ENCODE measurements around the gene ADGRL3.
"Not testable (repeated sequence)": the region's sequence is repeated elsewhere in the genome, so short reads cannot be mapped to it uniquely, and the experiment has no call there.

The ADGRL3 gene

DNA sequence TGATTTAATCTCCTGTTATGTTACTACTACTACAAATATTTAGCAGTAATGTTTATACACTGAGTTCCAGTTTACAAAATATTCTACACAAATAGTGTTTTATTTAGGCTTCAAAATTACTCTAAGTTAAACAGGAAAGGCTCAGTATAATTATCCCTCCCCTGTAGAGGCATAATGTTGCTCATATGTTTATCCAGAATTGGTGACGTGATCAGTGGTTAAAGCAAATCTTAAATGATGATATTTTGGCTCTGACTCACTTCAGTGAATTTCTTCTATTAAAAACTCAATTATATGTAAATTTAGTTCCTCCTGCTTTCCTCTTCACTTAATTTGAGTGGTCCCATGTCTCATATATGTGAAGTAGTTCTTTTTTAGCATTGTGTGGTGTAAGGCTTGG, 438.5 kb downstream of the ADGRL3 start:
- no peak for DNase-seq (ENCODE audit: low read depth in 2 of 2)

DNA sequence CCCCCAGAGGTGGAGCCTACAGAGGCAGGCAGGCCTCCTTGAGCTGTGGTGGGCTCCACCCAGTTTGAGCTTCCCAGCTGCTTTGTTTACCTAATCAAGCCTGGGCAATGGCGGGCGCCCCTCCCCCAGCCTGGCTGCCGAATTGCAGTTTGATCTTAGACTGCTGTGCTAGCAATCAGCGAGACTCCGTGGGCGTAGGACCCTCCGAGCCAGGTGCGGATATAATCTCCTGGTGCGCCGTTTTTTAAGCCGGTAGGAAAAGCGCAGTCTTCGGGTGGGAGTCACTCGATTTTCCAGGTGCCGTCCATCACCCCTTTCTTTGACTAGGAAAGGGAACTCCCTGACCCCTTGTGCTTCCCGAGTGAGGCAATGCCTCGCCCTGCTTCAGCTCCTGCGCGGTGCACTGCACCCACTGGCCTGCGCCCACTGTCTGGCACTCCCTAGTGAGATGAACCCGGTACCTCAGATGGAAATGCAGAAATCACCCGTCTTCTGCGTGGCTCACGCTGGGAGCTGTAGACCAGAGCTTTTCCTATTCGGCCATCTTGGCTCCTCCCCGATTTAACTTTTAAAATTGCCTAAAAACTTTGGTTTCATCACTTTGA, 446.7 kb downstream of the ADGRL3 start:
- DNase-seq (ENCODE audit: low read depth in 2 of 2) = not testable (repeated sequence)

DNA sequence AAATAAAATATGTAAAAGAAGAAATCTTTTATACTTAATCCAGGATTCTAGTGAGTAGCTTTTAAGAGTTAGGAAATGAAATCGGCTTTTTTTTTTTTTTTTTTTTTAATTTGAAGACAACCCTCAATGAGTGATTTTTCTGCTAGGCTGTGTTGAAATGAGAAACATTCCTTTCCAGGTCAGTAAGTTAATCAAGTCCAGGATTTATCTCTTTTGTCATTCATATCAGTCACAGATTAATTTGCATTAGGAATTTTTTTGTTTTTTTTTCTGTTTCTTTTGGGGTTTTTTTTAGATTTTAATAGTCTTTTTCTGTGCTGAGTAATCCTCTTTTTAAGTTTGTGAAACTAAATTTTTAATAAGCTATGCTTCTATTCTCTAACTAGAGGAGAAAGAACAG, 448.1 kb downstream of the ADGRL3 start:
- DNase-seq (ENCODE audit: low read depth in 2 of 2) = no peak

DNA sequence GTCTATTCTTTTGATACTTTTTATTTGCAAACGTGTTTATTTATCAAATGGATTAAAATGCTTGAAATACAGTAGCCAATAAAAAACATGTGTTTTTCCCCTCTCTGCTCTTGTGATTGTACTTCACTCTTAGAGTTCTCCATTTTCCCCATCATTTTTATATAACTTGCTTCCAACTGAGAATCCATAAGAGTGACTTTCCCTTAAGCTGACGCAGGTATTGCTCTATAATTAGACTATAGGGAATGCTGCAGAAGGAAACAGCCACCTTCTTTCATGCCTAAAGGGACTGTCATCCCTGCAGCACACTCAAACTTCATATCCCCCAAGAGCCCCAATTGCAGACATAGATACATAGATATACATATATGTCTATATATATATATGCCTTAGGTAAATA, 456.9 kb downstream of the ADGRL3 start:
- DNase-seq (ENCODE audit: low read depth in 2 of 2) = no peak

DNA sequence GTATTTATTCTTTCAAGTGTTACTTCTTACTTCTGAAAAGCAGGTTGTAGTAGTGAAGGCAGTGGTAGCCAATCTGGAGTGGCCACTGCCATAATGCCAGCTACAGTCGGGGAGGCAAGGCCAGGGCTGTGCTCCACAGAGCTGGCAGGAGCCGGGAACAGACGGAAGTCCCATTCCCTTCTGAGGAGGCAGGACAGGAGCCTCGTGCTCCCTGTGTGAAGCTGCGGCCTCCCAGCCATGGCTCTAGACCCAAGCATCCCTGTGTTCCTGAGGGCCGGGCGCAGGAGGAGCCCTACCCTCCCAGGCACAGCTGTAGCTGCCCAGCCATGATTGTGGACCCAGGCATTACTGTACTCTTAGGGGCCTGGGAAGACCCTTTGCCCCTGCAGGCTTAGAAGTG, 461.8 kb downstream of the ADGRL3 start:
- no peak for DNase-seq (ENCODE audit: low read depth in 2 of 2)

DNA sequence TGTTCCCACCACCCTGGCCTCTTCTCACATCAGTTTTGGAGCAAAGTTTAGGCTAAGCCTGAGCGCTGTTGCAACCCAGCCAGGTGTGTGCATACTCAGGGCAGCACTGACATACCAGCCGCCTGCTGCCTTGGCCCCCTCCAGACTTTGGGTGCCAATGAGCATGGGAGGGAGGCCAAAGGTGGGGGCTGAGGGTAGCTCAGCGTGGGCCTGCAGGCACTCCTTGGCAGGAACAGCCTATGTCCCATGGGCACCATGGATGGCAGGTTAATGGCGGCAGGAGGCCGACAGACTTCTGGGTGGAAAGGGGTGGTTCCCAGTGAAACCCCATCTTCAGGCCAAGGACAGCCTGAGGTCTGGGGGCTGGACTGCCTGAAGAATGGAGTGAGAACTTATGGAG, 462.2 kb downstream of the ADGRL3 start:
- no peak for DNase-seq (ENCODE audit: low read depth in 2 of 2)

DNA sequence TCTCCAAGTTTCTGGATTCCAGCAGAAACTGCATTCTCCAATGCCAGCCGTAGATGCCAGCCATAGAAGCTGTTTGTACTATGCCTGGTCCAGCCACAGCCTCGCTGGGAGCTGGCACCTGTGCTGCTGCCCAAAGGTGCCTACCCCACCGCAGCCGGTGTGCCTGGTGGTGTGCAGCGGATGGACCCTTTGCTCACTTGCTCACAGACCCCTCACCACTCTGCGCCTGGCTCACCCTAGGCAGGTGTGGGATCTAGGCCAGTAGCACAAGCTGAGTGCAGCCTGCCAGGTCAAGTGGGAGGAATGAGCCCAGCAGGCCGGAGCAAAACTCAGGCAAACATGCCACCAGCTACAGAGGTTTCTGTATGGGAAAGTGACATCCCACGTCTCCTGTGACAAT, 463.2 kb downstream of the ADGRL3 start:
- DNase-seq (ENCODE audit: low read depth in 2 of 2) = no peak

DNA sequence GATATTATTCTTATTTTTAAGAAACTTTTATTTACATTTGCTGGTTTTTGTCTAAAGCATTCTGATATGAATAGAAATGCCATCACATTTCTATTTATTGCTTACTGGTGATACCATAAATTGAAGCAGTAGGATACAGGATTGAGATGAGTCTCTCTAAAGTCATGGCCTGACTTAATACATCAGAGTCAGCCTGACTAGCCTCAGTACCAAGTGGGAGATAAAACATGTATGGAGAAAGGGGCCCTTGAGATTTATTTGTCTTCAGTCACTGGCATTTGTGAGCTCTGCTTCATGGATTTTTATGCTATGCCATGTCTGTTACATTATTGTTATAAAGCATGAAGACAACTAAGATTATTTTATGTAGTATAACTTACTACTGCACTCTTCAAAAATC, 465.5 kb downstream of the ADGRL3 start:
- DNase-seq (ENCODE audit: low read depth in 2 of 2) = no peak

DNA sequence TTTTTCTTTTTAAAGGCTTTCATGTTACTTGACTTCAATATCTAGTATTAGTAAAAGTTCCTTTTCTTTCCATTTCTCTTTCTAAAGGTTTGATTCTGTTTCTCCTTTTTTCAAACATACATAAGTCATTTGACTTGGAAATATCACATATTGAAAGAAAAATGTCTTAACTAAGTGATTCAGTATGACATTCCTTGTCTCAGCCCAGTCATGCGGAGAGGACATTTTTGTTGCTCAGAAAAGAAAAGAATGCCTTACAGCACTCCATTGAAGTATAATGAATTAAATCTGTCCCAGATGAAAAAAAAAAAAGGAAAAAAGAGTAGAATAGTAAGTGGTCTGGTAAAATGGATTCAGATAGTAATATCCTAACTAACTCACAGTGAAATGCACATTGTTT, 466.1 kb downstream of the ADGRL3 start:
- no peak for DNase-seq (ENCODE audit: low read depth in 2 of 2)

DNA sequence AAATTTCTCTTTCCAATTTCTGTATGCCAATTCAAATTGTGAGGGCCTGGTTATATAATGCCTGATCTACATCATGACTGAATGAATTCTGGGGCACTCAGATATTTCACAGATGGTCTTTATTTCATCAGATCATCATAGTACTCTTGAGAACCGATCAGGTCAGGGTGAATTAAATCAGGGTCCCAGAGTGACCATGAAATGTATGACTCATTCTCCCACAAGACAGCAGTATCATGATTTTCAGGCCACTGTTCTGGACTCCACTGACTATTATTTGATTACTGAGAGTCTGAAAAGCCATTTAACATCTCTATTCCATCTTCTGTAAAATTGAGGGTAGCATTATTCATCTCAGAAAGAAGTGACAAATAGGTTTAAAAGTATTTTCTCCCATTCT, 471.5 kb downstream of the ADGRL3 start:
- DNase-seq (ENCODE audit: low read depth in 2 of 2) = no peak

DNA sequence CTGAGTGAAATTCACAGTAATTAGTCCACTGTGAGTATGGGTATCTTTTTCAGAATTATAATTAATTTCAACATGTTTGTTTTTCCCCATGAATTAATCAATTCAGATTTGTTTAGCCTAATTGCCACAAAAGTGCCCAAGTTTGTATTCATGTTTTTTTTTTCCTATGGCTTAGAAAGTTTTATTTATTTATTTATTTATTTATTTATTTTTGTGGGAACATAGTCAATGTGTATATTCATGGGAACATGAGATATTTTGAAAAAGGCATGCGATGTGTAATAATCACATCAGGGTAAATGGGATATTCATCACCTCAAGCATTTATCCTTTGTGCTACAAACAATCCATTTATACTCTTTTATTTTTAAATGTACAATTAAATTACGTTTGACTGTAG, 475.3 kb downstream of the ADGRL3 start:
- no peak for DNase-seq (ENCODE audit: low read depth in 2 of 2)

DNA sequence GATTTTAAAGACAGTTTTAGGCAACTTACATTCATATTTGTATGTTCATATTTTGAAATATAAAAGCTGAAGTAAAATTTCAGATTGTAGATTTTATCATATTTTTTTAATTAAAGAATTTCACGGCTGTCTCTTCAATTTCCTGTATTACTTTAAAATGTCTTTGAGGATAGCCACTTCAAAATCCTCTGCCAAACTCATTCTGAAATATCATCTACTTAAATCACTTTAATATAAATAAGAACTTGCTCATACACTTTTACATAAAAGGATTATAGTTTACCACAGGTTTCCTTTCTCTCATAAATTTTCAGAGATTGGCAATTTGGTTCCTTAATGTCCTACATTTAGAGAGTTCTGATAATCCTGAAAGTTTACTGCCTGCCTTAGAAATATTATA, 478.2 kb downstream of the ADGRL3 start:
- DNase-seq (ENCODE audit: low read depth in 2 of 2) = no peak

DNA sequence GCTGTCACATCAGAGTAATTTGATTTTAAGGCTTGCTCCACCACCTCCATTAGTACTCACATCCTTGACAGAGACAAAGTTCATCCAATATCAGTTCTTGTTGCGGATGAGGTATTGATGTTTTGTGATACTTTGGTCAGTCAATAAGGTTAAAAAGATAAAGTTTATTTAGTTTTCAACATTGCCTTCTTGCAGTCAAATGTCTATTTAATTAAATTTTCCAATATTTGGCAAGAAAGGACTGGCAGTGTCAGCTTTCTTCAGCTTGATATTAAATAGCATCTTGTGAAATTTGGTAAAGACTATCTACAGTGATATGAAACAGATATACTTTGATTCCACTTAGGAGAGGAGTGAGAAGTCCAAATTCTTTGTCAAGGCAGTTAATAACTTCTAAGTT, 493.4 kb downstream of the ADGRL3 start:
- DNase-seq (ENCODE audit: low read depth in 2 of 2) = no peak

DNA sequence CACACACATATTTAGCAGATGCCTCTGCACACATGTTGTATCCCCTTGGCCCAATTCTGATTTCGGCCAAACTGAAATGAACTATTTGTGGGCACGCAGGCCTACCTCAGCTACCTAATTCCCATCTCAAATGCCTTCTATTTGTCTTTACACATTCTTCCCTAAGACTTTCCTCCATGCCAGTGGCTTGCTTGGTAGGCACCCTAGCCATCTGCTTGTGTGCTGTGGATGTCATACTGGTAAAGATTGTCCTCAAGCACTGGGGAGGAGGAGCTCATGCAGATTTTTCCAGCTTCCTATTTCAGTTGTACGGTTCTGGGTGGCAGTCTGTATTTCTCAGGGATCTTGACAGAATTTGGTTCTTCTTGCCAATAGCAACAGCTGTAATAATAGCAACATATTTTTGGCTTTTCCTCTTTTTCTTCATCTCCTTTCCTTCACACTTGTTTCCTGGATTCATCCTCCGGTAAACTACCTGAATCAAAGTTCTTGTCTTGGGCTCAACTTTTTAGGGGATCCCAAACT, 514.3 kb downstream of the ADGRL3 start:
- DNase-seq (ENCODE audit: low read depth in 2 of 2) = no peak

DNA sequence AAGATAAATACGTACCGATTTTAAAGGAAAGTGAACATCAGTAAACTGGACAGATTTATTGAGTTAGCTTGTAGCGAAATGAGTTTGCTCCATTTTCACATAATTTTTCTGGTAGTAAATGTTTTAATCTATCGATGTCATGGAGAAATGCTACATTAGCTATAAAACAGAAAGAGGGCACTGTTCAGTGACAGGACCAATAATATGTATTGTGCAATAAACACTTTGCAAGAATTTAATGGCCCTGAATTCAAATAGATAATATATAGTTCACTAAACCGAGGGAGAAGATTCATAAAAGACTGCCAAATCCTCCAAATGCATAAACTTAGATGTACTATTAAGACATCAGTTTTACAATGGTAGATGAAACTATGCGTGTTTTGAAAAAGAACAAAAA, 516.3 kb downstream of the ADGRL3 start:
- DNase-seq (ENCODE audit: low read depth in 2 of 2) = no peak

DNA sequence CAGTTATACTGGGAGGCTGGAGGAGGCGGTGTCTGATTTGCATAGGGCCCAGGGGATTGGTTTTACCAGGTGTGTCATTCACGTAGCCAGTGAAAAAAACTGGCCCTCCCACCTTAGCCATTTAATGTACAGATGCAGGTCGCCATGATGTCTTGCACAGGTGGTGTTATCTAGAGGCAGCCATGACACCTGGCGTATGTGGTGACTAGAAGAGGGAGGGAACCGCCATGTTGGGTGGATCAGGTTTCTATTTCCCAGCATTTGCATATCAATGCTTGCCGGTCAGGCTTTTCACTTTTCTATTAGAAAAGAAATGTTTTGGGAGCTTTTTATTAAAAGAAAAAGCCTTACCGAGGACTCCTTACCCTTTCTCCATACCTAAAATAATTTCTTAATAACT, 523.4 kb downstream of the ADGRL3 start:
- no peak for DNase-seq (ENCODE audit: low read depth in 2 of 2)

DNA sequence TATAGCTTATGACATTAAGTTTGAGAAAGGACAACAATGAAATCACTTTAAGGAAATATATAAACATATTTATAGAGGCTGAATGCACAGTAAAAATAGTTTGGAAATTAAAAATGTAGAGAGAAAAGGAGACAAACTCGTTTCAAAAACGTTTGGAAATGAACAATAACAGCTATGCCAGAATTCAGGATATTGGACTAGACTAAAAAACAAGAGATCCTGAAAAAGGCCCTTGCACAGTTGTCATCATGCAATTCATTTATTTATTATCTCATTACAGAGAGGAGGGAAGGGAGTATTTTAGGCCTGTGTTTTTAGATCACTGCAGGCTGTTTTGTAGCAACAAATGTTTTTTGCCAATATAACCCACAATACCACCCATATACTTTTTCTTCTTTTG, 527.2 kb downstream of the ADGRL3 start:
- no peak for DNase-seq (ENCODE audit: low read depth in 2 of 2)

DNA sequence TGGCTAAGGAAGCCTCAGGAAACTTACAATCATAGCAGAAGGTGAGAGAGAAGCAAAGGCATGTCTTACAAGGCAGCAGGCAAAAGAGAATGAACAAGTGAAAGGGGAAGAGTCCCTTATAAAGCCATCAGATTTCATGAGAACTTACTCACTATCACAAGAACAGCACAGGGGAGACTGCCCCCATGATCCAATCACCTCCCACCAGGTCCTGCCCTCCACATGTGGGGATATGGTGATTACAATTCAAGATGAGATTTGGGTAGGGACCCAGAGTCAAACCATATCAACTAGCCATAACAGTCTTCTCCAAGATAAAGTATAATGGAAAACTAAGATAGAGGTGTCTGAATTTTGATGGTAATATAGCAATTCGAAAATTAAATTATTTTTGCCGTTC, 534.3 kb downstream of the ADGRL3 start:
- no peak for DNase-seq (ENCODE audit: low read depth in 2 of 2)

DNA sequence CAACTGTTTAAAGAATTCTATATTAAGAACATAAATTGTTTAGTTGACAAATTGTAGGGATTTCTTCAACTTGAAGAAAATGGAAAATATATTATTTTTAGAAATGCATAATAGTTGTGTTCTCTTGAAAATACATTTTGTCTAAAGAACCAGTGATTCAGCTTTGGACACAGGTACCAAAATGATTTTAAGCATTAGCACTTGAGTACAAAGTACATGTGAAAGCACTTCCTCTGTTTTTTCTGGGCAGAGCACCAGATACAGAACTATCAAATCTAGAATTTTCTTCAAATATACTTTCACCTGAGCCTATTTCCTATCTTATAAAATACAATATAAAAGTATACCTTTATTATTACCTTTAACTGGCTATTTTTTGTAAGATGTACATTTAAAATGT, 539.8 kb downstream of the ADGRL3 start:
- no peak for DNase-seq (ENCODE audit: low read depth in 2 of 2)

DNA sequence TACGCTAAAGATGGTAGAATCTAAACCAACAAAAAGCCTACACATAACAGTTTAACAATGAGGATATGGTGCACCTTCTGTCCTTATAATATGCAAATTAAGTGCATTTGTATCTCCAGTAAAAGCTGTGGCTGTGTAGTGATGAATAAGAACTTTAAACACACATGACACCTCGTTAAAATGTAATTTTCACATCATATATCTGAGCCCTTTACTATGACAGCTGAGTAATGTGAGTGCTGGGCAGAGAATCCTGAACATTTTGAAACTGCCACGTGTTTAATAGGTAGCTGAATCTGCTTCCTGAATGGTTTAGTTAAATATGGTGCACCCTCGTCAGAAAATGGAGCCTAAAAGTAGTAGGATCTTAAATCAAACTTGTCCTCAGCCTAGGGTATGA, 540.8 kb downstream of the ADGRL3 start:
- no peak for DNase-seq (ENCODE audit: low read depth in 2 of 2)

DNA sequence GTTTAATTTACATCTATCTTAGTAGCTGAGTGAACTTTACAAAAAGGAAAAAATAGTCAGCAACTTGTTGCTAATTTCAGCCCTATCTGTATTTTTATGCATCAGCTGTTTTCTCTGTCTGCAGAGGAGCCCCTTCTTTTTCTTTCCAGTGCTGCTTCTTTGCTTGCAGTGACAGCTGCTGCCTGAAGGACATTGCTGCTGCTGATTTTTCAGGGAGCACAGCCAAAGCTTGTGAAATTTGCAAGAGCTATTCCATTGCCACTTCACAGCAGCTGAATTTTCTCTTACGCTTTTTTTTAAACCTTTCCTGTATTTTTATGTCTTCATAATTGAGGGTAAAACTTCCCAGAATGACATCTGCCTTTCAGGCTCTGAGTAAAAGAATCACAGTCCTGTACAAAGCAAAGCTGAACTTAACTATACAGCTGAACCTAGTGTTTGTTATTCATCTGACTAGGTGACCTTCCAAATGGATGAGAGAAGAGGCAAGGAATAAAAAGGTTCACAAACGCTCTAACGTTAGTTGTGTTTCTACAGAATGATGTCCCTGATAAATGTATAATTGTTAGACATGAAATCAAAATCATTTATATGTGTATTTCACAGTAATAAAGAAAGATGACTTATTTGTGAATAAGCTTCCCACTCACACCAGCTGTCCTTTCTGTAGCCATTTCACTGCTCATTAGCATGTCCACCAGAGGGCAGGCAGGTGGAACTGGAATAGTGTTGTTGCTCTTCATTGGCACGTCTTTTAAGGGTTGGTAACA, 541.4 kb downstream of the ADGRL3 start:
- DNase-seq (ENCODE audit: low read depth in 2 of 2) = no peak

DNA sequence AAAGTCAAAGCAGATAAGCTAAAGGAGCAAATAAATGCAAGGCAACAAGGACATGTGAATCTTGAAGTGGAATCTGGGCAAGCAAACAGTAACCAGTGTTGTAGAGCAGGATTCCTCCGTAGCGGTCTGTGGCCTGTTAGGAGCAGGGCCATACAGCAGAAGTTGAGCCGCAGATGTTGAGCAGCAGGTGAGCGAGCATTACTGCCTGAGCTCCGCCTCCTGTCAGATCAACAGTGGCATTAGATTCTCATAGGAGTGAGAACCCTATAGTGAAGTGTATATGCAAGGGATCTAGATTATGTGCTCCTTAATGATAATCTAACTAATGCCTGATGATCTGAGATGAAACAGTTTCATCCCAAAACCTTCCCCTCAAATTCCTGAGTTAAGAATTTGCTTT, 550.7 kb downstream of the ADGRL3 start:
- DNase-seq (ENCODE audit: low read depth in 2 of 2) = no peak

DNA sequence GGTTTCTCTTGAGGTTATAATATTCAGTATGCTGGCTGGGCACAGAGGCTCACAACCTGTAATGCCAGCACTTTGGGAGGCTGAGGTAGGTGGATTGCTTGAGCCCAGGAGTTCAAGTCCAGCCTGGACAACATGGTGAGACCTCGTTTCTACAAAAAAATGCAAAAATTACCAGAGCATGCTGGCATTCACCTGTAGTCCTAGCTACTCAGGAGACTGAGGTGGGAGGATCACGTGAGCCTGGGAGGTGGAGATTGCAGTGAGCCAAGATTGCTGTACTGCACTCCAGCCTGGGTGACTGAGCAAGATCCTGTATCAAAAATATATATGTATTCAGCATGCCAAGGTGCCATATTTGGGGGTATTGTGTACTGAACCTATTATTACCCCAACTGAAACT, 552.5 kb downstream of the ADGRL3 start:
- DNase-seq (ENCODE audit: low read depth in 2 of 2) = no peak

DNA sequence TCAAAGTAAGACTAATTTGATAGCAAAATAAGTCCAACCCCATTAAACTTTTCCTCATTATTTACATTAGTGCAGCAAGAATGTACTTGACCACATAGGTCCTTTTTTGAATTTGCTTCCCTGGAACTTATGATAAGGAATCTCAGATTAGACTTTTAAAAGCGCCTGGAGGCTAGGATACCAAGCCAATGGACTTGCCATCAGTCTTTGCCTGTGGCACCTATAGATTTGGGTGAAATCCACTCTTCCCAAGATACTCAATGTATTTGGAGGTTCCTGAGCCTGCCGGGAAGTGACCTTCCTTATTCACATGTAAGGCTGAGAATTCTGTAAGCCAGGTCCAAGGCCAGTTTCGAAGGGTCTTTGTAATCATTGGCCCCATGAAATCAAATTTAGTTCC, 553.6 kb downstream of the ADGRL3 start:
- DNase-seq (ENCODE audit: low read depth in 2 of 2) = no peak
